ENCODE measurements around the gene TTC5. TPM values are rescaled to one million over a fixed set of nuclear protein-coding genes. Genes with fewer than 3 reads are reported as not detected.
"Not testable (repeated sequence)": the region's sequence is repeated elsewhere in the genome, so short reads cannot be mapped to it uniquely, and the experiment has no call there.

Gene TTC5
- total RNA-seq, 2 experiments from 2014 or later, result 9.7 to 10.8 TPM

DNA sequence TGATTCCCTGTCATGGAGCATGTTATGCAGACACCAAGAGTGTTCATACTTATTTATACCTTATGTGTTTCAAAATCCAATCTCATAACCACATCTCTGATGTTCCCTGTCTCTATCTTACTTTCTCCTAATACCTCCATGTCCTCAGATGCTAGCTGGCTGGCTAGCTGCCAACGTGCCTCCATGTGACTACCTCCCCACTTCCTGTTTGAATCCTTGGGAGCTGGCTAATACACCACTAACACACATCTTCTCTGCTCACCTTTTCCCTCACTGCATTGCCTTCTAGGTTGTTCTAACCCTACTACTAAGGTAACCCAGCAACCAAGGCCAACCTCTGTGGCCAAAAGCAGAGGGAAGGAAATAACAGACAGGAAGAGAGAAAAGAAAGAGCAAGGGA is 27.3 kb downstream of the TTC5 start:
- peak in 5 of 14 experiments; percentile 5 to 66 (median 17) for DNase-seq
- Mint-ChIP-seq H3K27ac (peak overlapping the region; percentile 0), H3K4me1 (ENCODE audit: low read depth) (peaks cover 28% of the 10 kb centered on the region), H3K36me3 (ENCODE audit: low read depth) (peaks cover 90% of the 10 kb centered on the region), H3K4me3 (no peak overlapping the region), H3K9me3 (peaks cover 9% of the 10 kb centered on the region), H3K27me3 (no peaks in the 10 kb centered on the region)
- Histone ChIP-seq H3K9me3 (ENCODE audit: control insufficient read depth in 1 of 2, insufficient read depth in 1 of 2, low read length in 2 of 2) (peaks cover 9 to 12% of the 10 kb centered on the region in 2 experiments), H3K27me3 (ENCODE audit: control insufficient read depth in 1 of 2, insufficient read depth in 2 of 2, low read length in 2 of 2) (no peaks in the 10 kb centered on the region), H3K36me3 (ENCODE audit: insufficient read depth, low read length) (no peaks in the 10 kb centered on the region), H3K27ac (ENCODE audit: low read depth in 1 of 2, low read length in 2 of 2) (no peak overlapping the region), H3K4me3 (ENCODE audit: low read length) (no peak overlapping the region), H3K4me1 (ENCODE audit: insufficient read depth, low read length) (peaks cover 17% of the 10 kb centered on the region)
- no peak for ATAC-seq (ENCODE audit: poor library complexity)
- TF ChIP-seq, protein P1, sequence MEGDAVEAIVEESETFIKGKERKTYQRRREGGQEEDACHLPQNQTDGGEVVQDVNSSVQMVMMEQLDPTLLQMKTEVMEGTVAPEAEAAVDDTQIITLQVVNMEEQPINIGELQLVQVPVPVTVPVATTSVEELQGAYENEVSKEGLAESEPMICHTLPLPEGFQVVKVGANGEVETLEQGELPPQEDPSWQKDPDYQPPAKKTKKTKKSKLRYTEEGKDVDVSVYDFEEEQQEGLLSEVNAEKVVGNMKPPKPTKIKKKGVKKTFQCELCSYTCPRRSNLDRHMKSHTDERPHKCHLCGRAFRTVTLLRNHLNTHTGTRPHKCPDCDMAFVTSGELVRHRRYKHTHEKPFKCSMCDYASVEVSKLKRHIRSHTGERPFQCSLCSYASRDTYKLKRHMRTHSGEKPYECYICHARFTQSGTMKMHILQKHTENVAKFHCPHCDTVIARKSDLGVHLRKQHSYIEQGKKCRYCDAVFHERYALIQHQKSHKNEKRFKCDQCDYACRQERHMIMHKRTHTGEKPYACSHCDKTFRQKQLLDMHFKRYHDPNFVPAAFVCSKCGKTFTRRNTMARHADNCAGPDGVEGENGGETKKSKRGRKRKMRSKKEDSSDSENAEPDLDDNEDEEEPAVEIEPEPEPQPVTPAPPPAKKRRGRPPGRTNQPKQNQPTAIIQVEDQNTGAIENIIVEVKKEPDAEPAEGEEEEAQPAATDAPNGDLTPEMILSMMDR (IDR thresholded peaks at IDR 0.05), result no peak
- POLR2A ChIA-PET, result no interaction called here
- CTCF ChIA-PET, result no interaction called here
- intact Hi-C loops (cut with DNase I, micrococcal nuclease), result no loop called here

GRCh38 chr14:20277409-20277808 is 28.3 kb downstream of the TTC5 start:
- ATAC-seq (ENCODE audit: poor library complexity), result no peak
- peaks cover 15 to 21% of the 10 kb centered on the region in 2 experiments for H3K9me3 ChIP-seq (ENCODE audit: control insufficient read depth in 1 of 2, insufficient read depth in 1 of 2, low read length in 2 of 2)
- no peak overlapping the region for H3K27ac ChIP-seq (ENCODE audit: low read depth in 1 of 2, low read length in 2 of 2)
- H3K27me3 ChIP-seq (ENCODE audit: control insufficient read depth in 1 of 2, insufficient read depth in 2 of 2, low read length in 2 of 2), result no peaks in the 10 kb centered on the region
- no peak overlapping the region for H3K4me3 ChIP-seq (ENCODE audit: low read length)
- no peak for DNase-seq
- Mint-ChIP-seq H3K9me3 (peaks cover 11% of the 10 kb centered on the region), H3K4me3 (no peak overlapping the region), H3K27me3 (no peaks in the 10 kb centered on the region), H3K4me1 (ENCODE audit: low read depth) (peaks cover 28% of the 10 kb centered on the region), H3K27ac (no peak overlapping the region), H3K36me3 (ENCODE audit: low read depth) (peaks cover 90% of the 10 kb centered on the region)
- H3K4me1 ChIP-seq (ENCODE audit: insufficient read depth, low read length), result peaks cover 17% of the 10 kb centered on the region
- POLR2A ChIA-PET, result no interaction called here
- CTCF ChIA-PET, result no interaction called here
- TF ChIP-seq, protein P1 (IDR thresholded peaks at IDR 0.05), result no peak
- intact Hi-C loops (cut with DNase I, micrococcal nuclease), result no loop called here
- no peaks in the 10 kb centered on the region for H3K36me3 ChIP-seq (ENCODE audit: insufficient read depth, low read length)

- intact Hi-C loops (cut with DNase I, micrococcal nuclease), result no loop called here
- H3K4me3 ChIP-seq (ENCODE audit: low read length), result no peak overlapping the region
- no peaks in the 10 kb centered on the region for H3K36me3 ChIP-seq (ENCODE audit: insufficient read depth, low read length)
- ATAC-seq (ENCODE audit: poor library complexity) (no peak), DNase-seq (no peak)
- peaks cover 16 to 23% of the 10 kb centered on the region in 2 experiments for H3K9me3 ChIP-seq (ENCODE audit: control insufficient read depth in 1 of 2, insufficient read depth in 1 of 2, low read length in 2 of 2)
- H3K4me1 ChIP-seq (ENCODE audit: insufficient read depth, low read length), result peaks cover 4% of the 10 kb centered on the region
- Mint-ChIP-seq H3K36me3 (ENCODE audit: low read depth) (peaks cover 80% of the 10 kb centered on the region), H3K4me1 (ENCODE audit: low read depth) (peaks cover 9% of the 10 kb centered on the region), H3K27ac (no peak overlapping the region), H3K4me3 (no peak overlapping the region), H3K9me3 (peaks cover 17% of the 10 kb centered on the region), H3K27me3 (no peaks in the 10 kb centered on the region)
- POLR2A ChIA-PET, result no interaction called here
- H3K27me3 ChIP-seq (ENCODE audit: control insufficient read depth in 1 of 2, insufficient read depth in 2 of 2, low read length in 2 of 2), result no peaks in the 10 kb centered on the region
- H3K27ac ChIP-seq (ENCODE audit: low read depth in 1 of 2, low read length in 2 of 2), result no peak overlapping the region
- TF ChIP-seq, protein P1 (IDR thresholded peaks at IDR 0.05), result no peak
- CTCF ChIA-PET, result no interaction called here
These were observed 31.7 kb downstream of the TTC5 start for GRCh38 chr14:20274062-20274461.

GRCh38 chr14:20264361-20264760 is 41.4 kb downstream of the TTC5 start:
- H3K36me3 ChIP-seq (ENCODE audit: insufficient read depth, low read length); intact Hi-C loops (cut with DNase I, micrococcal nuclease); H3K4me3 Mint-ChIP-seq; H3K27me3 Mint-ChIP-seq; H3K4me1 ChIP-seq (ENCODE audit: insufficient read depth, low read length); H3K9me3 Mint-ChIP-seq; POLR2A ChIA-PET; CTCF ChIA-PET; ATAC-seq (ENCODE audit: poor library complexity); H3K9me3 ChIP-seq (ENCODE audit: control insufficient read depth in 1 of 2, insufficient read depth in 1 of 2, low read length in 2 of 2); H3K27me3 ChIP-seq (ENCODE audit: control insufficient read depth in 1 of 2, insufficient read depth in 2 of 2, low read length in 2 of 2); H3K4me3 ChIP-seq (ENCODE audit: low read length); H3K27ac Mint-ChIP-seq; DNase-seq; H3K27ac ChIP-seq (ENCODE audit: low read depth in 1 of 2, low read length in 2 of 2); H3K4me1 Mint-ChIP-seq (ENCODE audit: low read depth): not testable (repeated sequence)
- H3K36me3 Mint-ChIP-seq (ENCODE audit: low read depth), result peaks cover 23% of the 10 kb centered on the region
